Thymus (tissue), 11 donors: ENCODE measurements around the gene WDR93. TPM values are rescaled to one million over a fixed set of nuclear protein-coding genes. Genes with fewer than 3 reads are reported as not detected.

Source experiments
- DNase-seq, 9 donors: peaks; one replicate each; pipeline ENCODE4 v3.0.0-alpha.2; 2013; ENCODE audit warnings: low spot score in 9 of 9, low read depth in 6 of 9, missing footprints in 1 of 9
- H3K27ac ChIP-seq, 2 donors: one replicate each; pipeline ENCODE4 v1.5.1; 2013; ENCODE audit warnings: control low read depth in 1 of 2, low read depth in 1 of 2, low read length in 1 of 2, mild to moderate bottlenecking in 1 of 2, moderate library complexity in 1 of 2
- H3K27me3 ChIP-seq, 2 donors: one replicate each; pipeline ENCODE4 v1.5.1; 2013; ENCODE audit warnings: low read length in 1 of 2; ENCODE audit not compliant: control insufficient read depth in 2 of 2, insufficient read depth in 1 of 2
- H3K36me3 ChIP-seq, 2 donors: one replicate each; pipeline ENCODE4 v1.5.1; 2013; ENCODE audit warnings: low read length in 1 of 2, mild to moderate bottlenecking in 1 of 2, moderate library complexity in 1 of 2; ENCODE audit not compliant: control insufficient read depth in 2 of 2, insufficient read depth in 2 of 2
- H3K4me1 ChIP-seq, 2 donors: one replicate each; pipeline ENCODE4 v1.5.1; 2013; ENCODE audit warnings: low read length in 2 of 2; ENCODE audit not compliant: control insufficient read depth in 2 of 2, insufficient read depth in 2 of 2
- H3K4me3 ChIP-seq, 2 donors: one replicate each; pipeline ENCODE4 v1.5.1; 2013; ENCODE audit warnings: low read length in 2 of 2, control low read depth in 1 of 2, mild to moderate bottlenecking in 1 of 2
- H3K9me3 ChIP-seq, 2 donors: one replicate each; pipeline ENCODE4 v1.5.1; 2013; ENCODE audit warnings: low read length in 1 of 2, mild to moderate bottlenecking in 1 of 2; ENCODE audit not compliant: control insufficient read depth in 2 of 2, insufficient read depth in 1 of 2
- WGBS: extraction: QIAGEN DNeasy Blood & Tissue Kit; methylation state at CpG from one replicate; pipeline ENCODE4 v1.1.7; 2013; 5-methylcytosine and 5-hydroxymethylcytosine counted together
- polyA plus RNA-seq: library from polyadenylated mRNA; stranded (reverse); fragments of 200-250 nt; gene quantifications from one replicate; pipeline ENCODE4 v1.2.3, GENCODE V29; 2013
- total RNA-seq: library from RNA; stranded (reverse); fragments of 120-200 nt; gene quantifications from one replicate; pipeline ENCODE4 v1.2.4, GENCODE V29; 2013
- donor health status: healthy.

Gene WDR93
- total and polyA plus RNA-seq, 2 donors: 0.09 to 0.32 TPM

- no peak overlapping the region for H3K27ac ChIP-seq
- H3K36me3 ChIP-seq: no peaks in the 10 kb centered on the region
- no peak overlapping the region for H3K4me3 ChIP-seq
- no peaks in the 10 kb centered on the region for H3K4me1 ChIP-seq
- 85% methylated on average over 8 of the region's 8 CpGs for WGBS
- peaks cover 0 to 4% of the 10 kb centered on the region in 2 donors for H3K9me3 ChIP-seq
- DNase-seq: no peak
- peaks cover 0 to 15% of the 10 kb centered on the region in 2 donors for H3K27me3 ChIP-seq
Observed at GRCh38 chr15:89732451-89733172, 42.0 kb downstream of the WDR93 start.

GRCh38 chr15:89735773-89736172 is 45.2 kb downstream of the WDR93 start:
- no peak for DNase-seq
- H3K27me3 ChIP-seq: peaks cover 0 to 15% of the 10 kb centered on the region in 2 donors
- no peak overlapping the region for H3K4me3 ChIP-seq
- peaks cover 0 to 2% of the 10 kb centered on the region in 2 donors for H3K4me1 ChIP-seq
- no peaks in the 10 kb centered on the region for H3K36me3 ChIP-seq
- peaks cover 0 to 4% of the 10 kb centered on the region in 2 donors for H3K9me3 ChIP-seq
- WGBS: 81% methylated on average over 4 of the region's 4 CpGs
- H3K27ac ChIP-seq: no peak overlapping the region

- Histone ChIP-seq H3K27me3 (peaks cover 0 to 16% of the 10 kb centered on the region in 2 donors), H3K9me3 (no peaks in the 10 kb centered on the region), H3K27ac (no peak overlapping the region), H3K4me3 (no peak overlapping the region), H3K4me1 (peaks cover 0 to 2% of the 10 kb centered on the region in 2 donors), H3K36me3 (no peaks in the 10 kb centered on the region)
- 6% methylated on average over 8 of the region's 8 CpGs for WGBS
- DNase-seq: peak; percentile 40 to 83 (median 72)
Observed at GRCh38 chr15:89740137-89740536, 49.5 kb downstream of the WDR93 start.

GRCh38 chr15:89743011-89743410 is 52.4 kb downstream of the WDR93 start:
- Histone ChIP-seq H3K27me3 (peaks cover 0 to 38% of the 10 kb centered on the region in 2 donors), H3K9me3 (peaks cover 0 to 1% of the 10 kb centered on the region in 2 donors), H3K36me3 (no peaks in the 10 kb centered on the region), H3K4me1 (peaks cover 0 to 2% of the 10 kb centered on the region in 2 donors), H3K4me3 (no peak overlapping the region), H3K27ac (no peak overlapping the region)
- WGBS: 96% methylated on average over 8 of the region's 8 CpGs
- DNase-seq: no peak

GRCh38 chr15:89743594-89743993 is 53.0 kb downstream of the WDR93 start:
- 97% methylated on average over 8 of the region's 8 CpGs for whole genome bisulfite sequencing

GRCh38 chr15:89745131-89745530 is 54.5 kb downstream of the WDR93 start:
- Histone ChIP-seq H3K27ac (no peak overlapping the region), H3K4me3 (no peak overlapping the region), H3K36me3 (no peaks in the 10 kb centered on the region), H3K27me3 (peaks cover 0 to 60% of the 10 kb centered on the region in 2 donors), H3K4me1 (peaks cover 0 to 2% of the 10 kb centered on the region in 2 donors), H3K9me3 (peaks cover 0 to 1% of the 10 kb centered on the region in 2 donors)
- DNase-seq: no peak
- WGBS: 94% methylated on average over 13 of the region's 13 CpGs

More at GRCh38 chr15:89743594-89743993, 53.0 kb downstream of the WDR93 start:
- H3K4me1 ChIP-seq: peaks cover 0 to 2% of the 10 kb centered on the region in 2 donors
- no peak for DNase-seq
- no peaks in the 10 kb centered on the region for H3K36me3 ChIP-seq
- H3K9me3 ChIP-seq: peaks cover 0 to 1% of the 10 kb centered on the region in 2 donors
- H3K27ac ChIP-seq: no peak overlapping the region
- H3K4me3 ChIP-seq: no peak overlapping the region
- H3K27me3 ChIP-seq: peaks cover 0 to 44% of the 10 kb centered on the region in 2 donors

- no peaks in the 10 kb centered on the region for H3K36me3 ChIP-seq
- WGBS: 43% methylated on average over 1 of the region's 1 CpG
Observed at GRCh38 chr15:89745768-89746167, 55.2 kb downstream of the WDR93 start.

GRCh38 chr15:89746386-89746780 is 55.8 kb downstream of the WDR93 start:
- Histone ChIP-seq H3K4me1 (peaks cover 3% of the 10 kb centered on the region in 2 donors), H3K4me3 (no peak overlapping the region), H3K36me3 (no peaks in the 10 kb centered on the region), H3K27ac (no peak overlapping the region), H3K27me3 (peaks cover 2 to 70% of the 10 kb centered on the region in 2 donors), H3K9me3 (peaks cover 0 to 1% of the 10 kb centered on the region in 2 donors)
- no peak for DNase-seq
- 97% methylated on average over 9 of the region's 9 CpGs for WGBS

More at GRCh38 chr15:89745768-89746167, 55.2 kb downstream of the WDR93 start:
- Histone ChIP-seq H3K9me3 (peaks cover 0 to 1% of the 10 kb centered on the region in 2 donors), H3K4me1 (no peaks in the 10 kb centered on the region), H3K4me3 (no peak overlapping the region), H3K27ac (no peak overlapping the region), H3K27me3 (peaks cover 2 to 66% of the 10 kb centered on the region in 2 donors)
- no peak for DNase-seq
